Activated CD8-positive, alpha-beta memory T cell treated with anti-CD3 and anti-CD28 coated beads for 1 hour (primary cell): Measurements from ENCODE around the gene TRAPPC2L.
"Not testable (repeated sequence)": the region's sequence is repeated elsewhere in the genome, so short reads cannot be mapped to it uniquely, and the experiment has no call there.

ENCODE experiments used
- DNase-seq, 2 donors: peaks; one replicate each; pipeline ENCODE4 v3.0.0-alpha.2; 2020; ENCODE audit warnings: low read depth in 1 of 2; ENCODE audit errors: extremely low read depth in 1 of 2

Gene TRAPPC2L

DNA sequence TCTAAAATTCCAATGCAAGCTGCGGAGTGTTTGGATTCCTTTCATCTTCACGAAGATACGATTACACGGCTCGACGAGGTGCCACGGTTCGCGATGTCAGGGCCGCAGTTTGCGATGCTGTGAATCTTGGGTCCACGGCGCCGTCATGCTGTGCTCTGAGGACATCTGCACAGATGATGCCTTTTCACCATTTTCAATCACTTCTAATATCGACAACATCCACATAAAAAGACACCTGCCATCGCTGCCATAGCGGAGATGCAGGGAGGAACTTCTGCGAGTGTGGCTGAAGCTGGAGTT is 38.4 kb upstream of the TRAPPC2L start:
- no peak for DNase-seq

DNA sequence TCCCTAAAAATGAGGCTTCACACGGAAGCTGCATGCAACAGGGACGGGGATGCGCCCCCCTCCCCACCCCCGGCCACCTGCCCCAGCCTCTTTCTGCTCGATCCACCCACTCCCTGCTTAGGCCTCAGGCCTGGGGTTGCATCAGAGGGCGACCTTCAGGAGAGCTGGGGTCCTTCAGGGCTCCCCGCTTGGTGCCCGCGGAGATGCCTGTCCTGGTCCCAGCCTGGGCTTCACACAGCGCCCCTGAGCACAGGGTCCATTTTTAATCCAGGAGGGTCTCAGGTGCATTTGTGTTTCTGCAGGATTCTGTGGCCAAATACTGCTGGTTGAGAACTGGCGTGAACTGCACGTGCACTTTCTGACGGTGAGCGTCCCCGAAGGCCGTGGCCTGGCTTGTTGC is 37.8 kb upstream of the TRAPPC2L start:
- DNase-seq: no peak

DNA sequence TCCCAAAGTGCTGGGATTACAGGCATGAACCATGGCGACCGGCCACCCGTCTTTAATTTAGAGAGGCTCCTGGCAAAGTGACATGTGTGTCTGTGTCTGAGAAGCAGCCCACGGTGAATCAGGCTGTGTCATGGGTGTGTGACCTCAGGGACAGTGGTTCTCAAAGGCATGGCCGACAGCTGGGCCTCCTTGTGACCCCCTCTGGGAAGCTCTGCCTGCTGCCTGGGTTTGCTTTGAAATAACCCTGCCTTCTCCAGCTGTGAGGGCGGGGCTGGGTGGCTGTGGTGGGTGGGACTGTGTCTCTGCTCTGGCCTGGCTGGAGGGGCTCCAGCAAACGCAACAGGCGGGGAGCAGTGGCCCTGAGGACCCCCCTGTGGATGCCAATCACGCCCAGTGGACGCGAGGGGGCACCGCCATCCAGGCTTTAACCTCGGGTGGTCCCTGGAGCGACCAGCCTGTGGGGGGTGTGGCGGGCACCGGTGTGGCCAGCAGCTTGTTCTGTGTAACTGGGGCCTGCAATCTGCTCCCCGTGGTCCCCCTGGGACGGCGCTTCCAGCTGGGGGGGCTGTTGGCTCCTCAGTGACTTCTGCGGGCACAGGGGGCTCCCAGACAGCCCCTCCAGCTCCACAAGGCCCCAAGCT is 36.4 kb upstream of the TRAPPC2L start:
- DNase-seq: no peak

DNA sequence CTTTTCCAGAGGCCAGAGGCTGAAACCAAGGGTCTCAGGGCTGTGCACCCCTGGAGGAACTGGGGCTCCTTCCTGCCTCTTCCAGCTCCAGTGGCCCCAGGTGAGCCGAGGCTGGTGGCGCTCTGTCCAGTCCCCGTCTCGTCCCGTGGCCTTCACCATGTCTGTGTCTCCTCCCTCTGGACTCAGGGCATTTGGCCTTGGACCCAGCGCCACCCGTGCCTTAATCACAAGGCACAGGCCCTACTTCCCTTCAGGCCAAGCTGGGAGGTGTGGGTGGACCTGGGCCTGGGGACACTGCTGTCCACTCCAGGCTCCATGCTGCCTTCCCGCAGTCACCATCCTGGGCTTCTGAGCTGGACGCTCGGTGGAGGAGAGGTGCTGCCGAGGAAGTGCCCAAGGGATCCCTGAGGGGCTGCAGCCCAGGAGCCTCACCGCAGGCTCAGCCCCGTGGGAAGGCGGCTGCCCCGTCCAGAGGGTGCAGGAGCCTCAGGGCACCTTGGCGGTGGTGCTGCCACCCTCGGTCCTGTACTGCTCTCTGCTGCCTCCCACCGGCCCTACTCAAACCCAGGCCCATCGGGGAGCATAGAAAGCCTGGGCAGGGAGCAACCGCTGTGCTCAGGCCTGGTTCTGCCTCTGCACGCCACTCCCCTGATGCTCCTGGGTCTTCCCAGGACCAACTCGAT is 35.6 kb upstream of the TRAPPC2L start:
- no peak for DNase-seq

- no peak for DNase-seq
These were observed 34.5 kb upstream of the TRAPPC2L start for GRCh38 chr16:88822281-88823040.

GRCh38 chr16:88823646-88824045 is 33.3 kb upstream of the TRAPPC2L start:
- DNase-seq: not testable (repeated sequence)

DNA sequence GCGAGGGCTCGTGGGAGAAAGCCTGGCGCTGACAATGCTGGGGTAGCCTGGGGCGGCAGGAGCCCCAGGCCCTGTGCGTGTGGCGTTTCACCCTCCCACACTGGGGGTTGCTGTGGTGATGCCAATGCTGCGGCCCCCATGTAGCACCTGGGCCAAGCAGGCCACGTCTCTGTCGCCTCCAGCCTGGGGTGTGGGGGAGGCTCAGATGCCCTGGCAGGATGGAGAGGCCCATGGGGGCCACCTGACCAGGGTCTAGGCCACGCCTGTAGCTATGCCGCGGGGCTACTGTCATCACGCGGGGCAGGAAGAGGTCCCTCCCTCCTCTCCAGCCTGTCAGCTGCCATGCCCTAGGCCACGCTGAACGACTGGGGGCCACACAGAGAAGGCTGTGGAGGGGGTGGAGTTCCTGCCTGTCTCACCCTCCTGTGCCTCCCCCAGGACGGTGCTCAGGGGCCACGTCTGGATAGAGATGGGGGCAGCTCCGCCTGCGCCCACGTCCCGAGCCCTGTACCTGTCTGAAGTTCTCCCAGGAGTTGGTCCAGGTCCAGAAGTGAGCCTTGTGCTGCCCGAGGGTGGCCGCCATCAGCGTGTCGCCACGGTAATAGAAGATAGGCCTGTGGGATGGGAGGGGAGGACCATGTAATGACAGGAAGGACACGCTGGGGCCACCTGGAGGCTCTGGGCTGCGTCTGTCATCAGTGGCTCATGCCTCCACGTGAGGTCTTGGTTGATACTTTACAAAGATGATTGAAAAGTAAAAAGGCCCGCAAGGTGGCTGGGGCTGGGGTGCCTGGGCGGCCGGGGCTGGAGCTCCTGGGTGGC is 32.5 kb upstream of the TRAPPC2L start:
- DNase-seq: no peak

GRCh38 chr16:88825146-88825545 is 31.8 kb upstream of the TRAPPC2L start:
- no peak for DNase-seq

- DNase-seq: no peak
These were observed 30.7 kb upstream of the TRAPPC2L start for GRCh38 chr16:88826070-88826840.

GRCh38 chr16:88827727-88828126 is 29.2 kb upstream of the TRAPPC2L start:
- no peak for DNase-seq

GRCh38 chr16:88828711-88829110 is 28.2 kb upstream of the TRAPPC2L start:
- DNase-seq: no peak

- DNase-seq: no peak
These were observed 26.7 kb upstream of the TRAPPC2L start for GRCh38 chr16:88830258-88830657.

DNA sequence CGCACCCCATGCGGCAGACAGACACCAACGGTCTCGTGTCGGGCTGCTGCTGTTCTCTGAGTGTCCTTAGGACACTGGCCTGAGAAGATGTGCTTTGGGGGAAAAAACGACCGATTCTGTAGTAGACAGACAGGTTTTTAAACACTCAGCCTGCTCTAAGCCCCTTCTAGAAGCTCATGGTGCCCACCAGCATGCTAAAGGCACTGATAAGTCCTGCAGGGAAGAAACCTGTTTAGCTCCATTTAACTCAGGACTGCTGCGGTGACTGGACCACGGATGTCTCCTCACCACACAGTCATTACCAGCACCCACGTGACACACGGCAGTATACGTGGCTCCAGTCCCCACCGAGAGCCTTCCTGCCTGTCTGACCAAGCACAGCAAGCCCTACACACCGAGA is 26.1 kb upstream of the TRAPPC2L start:
- no peak for DNase-seq

DNA sequence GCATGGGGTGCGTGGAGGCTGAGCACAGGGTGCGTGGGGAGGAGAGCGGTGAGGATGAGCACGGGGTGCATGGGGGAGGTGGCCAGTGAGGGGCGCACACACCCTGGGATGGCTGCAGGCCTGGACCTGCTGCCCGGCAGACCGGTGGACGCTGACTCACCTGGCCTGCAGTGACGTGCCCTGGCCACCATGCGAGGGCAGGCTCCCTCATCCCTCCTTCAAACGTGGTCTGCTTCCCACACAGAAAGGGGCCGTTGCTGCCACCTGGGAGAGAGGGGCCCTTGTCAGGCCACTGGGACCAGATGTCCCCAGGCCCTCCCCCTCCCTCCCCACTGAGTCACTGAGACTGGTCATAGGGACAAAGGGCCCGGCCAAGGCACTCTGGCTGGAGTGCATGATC is 25.1 kb upstream of the TRAPPC2L start:
- no peak for DNase-seq

DNA sequence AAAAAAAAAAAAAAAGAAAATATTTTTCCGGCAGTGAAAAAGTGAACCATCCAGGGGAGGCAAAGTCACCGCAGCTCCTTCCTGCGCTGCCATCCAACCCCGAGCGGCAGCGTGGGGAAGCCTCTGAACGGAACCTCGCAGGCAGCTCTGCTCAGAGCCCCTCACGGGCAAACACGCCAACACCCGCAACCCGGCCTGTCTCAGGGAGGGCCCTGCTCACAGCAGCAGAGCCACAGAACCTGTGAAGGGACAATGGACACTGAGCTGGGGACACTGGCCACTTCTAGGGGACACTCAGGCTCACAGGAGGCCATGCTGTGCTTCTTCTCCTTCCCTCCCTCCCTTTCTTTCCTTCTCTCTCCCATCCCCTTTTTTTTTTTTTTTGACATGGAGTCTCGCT is 23.8 kb upstream of the TRAPPC2L start:
- no peak for DNase-seq

GRCh38 chr16:88834670-88835069 is 22.3 kb upstream of the TRAPPC2L start:
- DNase-seq: no peak

GRCh38 chr16:88835383-88835782 is 21.5 kb upstream of the TRAPPC2L start:
- no peak for DNase-seq

- DNase-seq: no peak
These were observed 21.1 kb upstream of the TRAPPC2L start for GRCh38 chr16:88835818-88836217.

DNA sequence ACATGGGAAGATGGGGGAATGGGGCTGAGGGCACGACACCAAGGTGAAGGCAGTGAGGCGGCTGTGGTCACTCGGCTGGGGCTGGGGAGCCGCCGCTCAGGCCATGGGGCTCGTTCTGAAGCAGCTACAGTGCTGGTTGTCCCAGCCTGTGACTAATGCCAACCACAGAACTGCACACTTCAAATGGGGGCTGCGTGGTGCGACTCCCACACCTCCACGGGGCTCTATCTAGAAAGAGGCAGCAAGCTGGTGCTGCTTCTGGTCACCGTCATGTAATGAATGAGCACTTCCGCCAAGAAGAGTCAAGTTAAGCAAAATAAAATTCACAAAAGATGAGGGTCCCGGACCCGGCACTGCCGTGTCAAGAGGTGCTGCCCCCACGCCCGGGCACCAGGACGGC is 20.1 kb upstream of the TRAPPC2L start:
- DNase-seq: no peak

DNA sequence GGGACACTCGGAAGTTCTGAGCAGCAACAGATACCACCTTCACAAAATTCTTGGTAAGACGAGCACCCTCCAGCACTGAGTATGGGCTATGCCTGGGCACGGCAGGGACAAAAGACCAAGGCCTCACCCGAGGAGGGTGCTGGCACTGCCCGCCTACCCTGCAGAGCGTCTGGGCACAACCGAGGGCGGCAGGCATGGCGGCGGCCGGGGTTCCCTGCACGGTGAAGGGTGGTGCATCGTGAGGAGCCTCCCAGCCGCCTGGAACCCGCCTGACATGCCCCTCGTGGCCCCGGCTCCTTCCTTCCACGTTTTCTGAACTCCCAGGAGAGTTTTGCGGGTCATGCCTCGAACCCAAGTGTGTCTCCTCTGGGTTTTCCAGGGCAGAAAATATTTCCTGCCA is 19.1 kb upstream of the TRAPPC2L start:
- DNase-seq: no peak

- no peak for DNase-seq
These were observed 18.4 kb upstream of the TRAPPC2L start for GRCh38 chr16:88838566-88838965.
